LNCaP clone FGC (cell line): Measurements from ENCODE around the gene CSNK1G1.
A peak's percentile ranks its signal among the peaks of the same experiment; 100 is the strongest.

Source experiments
- DNase-seq: peaks from one replicate; pipeline ENCODE4 v3.0.0-alpha.2; 2011; ENCODE audit warnings: low read depth
- H3K4me3 ChIP-seq: 2 replicates; pipeline ENCODE4 v1.5.1; 2011; ENCODE audit warnings: mild to moderate bottlenecking, low read depth, low read length, control low read depth
- TF ChIP-seq, protein P1 (sequence below): IDR thresholded peaks from 2 replicates; pipeline ENCODE4 v1.5.1; 2012; ENCODE audit warnings: mild to moderate bottlenecking; ENCODE audit not compliant: control insufficient read depth, insufficient read depth; ENCODE audit errors: extremely low read depth

Gene CSNK1G1

DNA sequence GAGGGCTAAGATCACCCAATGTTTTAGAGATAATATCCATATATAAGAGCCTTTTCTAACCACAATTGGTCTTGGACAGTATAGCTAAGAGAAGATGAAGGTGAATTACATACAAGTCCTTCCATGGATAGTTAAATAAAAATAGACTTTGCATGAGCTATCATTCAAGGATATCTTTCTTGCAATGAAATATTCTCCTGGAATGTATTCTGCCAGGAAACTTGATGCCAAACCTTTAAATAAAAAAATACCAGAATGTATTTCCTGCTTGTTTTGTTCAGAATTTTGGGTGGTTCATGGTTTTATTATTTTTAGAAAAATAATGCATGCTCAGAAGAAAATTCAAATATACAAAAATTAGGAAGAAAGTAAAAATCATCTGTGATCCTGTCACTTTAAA lies 104.3 kb downstream of the CSNK1G1 start:
- no peak overlapping the region for H3K4me3 ChIP-seq
- DNase-seq: no peak
- TF ChIP-seq, protein P1, sequence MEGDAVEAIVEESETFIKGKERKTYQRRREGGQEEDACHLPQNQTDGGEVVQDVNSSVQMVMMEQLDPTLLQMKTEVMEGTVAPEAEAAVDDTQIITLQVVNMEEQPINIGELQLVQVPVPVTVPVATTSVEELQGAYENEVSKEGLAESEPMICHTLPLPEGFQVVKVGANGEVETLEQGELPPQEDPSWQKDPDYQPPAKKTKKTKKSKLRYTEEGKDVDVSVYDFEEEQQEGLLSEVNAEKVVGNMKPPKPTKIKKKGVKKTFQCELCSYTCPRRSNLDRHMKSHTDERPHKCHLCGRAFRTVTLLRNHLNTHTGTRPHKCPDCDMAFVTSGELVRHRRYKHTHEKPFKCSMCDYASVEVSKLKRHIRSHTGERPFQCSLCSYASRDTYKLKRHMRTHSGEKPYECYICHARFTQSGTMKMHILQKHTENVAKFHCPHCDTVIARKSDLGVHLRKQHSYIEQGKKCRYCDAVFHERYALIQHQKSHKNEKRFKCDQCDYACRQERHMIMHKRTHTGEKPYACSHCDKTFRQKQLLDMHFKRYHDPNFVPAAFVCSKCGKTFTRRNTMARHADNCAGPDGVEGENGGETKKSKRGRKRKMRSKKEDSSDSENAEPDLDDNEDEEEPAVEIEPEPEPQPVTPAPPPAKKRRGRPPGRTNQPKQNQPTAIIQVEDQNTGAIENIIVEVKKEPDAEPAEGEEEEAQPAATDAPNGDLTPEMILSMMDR: no peak

DNA sequence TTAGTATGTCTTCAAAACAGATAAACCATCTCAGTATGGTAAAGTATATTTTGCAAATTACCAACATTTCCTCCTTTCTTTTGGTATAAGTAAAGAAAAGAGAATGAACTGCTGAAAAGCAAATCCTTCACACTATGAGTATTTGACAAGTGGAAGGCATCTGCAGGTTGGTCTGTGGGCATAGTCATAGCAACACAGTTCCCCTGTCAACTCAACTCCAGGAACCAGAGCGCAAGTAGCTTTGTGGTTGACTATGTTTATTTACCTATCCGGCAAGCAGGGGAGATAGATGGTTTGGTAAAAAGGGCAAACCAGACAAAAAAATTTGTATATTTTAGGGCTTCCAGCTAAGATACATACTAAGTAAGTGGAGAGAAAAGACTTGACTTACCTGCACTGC lies 104.9 kb downstream of the CSNK1G1 start:
- TF ChIP-seq, protein P1: no peak
- DNase-seq: no peak
- no peak overlapping the region for H3K4me3 ChIP-seq

DNA sequence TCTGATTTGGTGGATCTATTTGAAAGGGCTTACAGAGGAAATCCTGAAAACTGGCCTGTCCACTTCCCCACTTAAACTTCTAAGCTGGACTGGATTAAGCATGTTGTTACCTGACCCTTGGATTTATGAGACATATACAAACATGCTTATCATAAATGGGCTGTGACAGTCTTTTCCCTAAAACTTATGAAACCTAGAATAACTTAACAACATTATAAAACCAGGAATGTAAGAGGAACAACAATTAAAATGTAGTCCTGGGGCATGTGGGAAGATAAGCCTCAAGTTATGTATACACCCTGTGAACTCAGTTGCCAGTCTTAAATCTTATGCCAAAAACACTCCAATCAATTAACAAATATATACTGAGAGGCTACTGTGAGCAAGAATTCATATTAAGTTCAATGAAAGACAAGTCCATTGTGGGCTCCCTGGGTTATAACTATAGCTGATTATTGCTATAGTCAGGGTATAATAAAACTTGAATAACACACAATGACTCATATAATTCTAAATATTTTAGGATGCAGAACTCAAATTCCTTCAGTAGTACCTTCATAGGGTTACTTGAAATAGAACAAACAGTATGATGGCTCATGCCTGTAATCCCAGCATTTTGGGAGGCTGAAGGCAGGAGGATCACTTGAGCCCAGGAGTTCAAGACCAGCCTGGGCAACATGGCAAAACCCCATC lies 105.9 kb downstream of the CSNK1G1 start:
- DNase-seq: peak; percentile 54
- H3K4me3 ChIP-seq: no peak overlapping the region
- TF ChIP-seq, protein P1: no peak

DNA sequence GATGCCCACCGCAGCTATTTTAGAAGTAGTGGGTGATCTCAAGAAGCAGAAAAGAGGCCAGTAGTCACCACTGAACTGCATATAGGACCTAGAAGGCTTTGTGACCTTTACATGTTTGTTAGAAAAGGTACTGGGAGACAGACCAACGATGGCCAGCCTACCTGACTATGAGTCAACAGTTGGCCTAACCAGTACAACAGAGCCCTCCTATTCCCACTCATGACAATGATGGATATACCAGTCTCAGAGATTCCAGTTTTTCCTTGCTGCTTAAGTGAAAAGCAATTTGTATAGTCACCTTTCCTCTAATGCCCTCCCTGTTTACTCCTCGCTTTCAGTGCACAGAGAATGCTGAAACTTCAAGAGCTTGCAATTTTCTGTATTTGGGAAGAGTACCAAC lies 106.6 kb downstream of the CSNK1G1 start:
- H3K4me3 ChIP-seq: no peak overlapping the region
- TF ChIP-seq, protein P1: no peak
- DNase-seq: no peak

GRCh38 chr15:64247906-64248541 lies 107.9 kb downstream of the CSNK1G1 start:
- peak; percentile 56 for DNase-seq
- H3K4me3 ChIP-seq: no peak overlapping the region
- TF ChIP-seq, protein P1: no peak

DNA sequence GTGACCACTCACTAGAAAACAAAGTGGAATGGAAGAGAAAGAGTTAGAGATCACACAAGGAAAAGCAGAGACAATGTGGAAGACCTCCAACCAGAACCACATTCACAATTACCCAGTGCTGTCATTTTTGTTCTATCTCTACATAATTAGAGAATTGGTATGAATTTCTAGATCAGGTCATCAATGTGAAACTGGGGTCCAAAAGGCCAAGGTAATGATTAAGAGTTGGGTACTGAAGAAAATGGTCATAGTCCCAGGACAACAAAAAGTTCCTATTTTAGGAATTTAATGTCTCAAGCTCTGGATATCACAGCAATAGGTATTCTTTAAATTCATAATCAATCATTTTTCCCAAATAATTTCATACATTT lies 108.5 kb downstream of the CSNK1G1 start:
- H3K4me3 ChIP-seq: no peak overlapping the region
- TF ChIP-seq, protein P1: no peak
- no peak for DNase-seq
